ENCODE data around the gene RBM24. TPM values are rescaled to one million over a fixed set of nuclear protein-coding genes. Genes with fewer than 3 reads are reported as not detected.

RBM24 gene
- total and polyA plus RNA-seq, 10 of the 15 experiments (the other 5 are each of a cell fraction or from before 2014, with no cell fraction given), result 0.08 to 0.09 (median 0.09) TPM; not detected in 7

DNA sequence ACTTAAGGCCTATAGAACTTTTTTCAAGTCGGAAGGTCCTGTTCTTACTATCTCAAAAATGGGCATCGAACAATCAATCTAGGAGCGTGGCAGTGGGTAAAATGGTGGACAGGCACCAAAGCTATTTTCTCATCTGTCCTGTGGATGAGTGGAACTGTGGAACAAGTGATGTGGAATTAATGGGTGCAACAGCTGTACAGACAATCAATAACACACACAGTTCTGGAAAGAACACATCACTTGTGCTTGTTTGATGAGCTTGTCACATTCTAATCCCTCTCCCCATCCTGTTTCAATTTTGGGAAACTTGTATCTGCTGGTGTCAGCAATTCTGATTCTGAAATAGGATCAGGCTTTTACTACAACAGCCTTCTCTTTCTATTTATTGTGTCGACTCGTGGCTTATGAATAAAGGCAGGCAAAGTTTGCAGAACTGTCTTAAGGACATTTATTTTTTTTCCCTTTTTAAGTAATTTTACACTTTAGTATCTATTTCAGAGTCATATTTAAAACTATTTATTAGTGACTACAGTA is 11.5 kb downstream of the RBM24 start:
- Histone ChIP-seq H3K36me3 (ENCODE audit: control insufficient read depth in 2 of 2, insufficient read depth in 2 of 2, low read length in 1 of 2) (no peaks in the 10 kb centered on the region), H3K27ac (ENCODE audit: control insufficient read depth, insufficient read depth) (no peak overlapping the region), H2AFZ (ENCODE audit: control insufficient read depth, low read depth, low read length) (no peak overlapping the region), H3K79me2 (ENCODE audit: control insufficient read depth, insufficient read depth, low read length) (no peaks in the 10 kb centered on the region), H3K9me3 (replicated peaks; ENCODE audit: control insufficient read depth, insufficient read depth, low read length) (no peaks in the 10 kb centered on the region), H4K20me1 (ENCODE audit: control insufficient read depth, insufficient read depth) (no peaks in the 10 kb centered on the region), H3K4me3 (no peak overlapping the region), H3K4me1 (ENCODE audit: control insufficient read depth, insufficient read depth, low read length) (no peaks in the 10 kb centered on the region), H3K27me3 (replicated peaks in 1 of 2; ENCODE audit: control insufficient read depth in 2 of 2, insufficient read depth in 2 of 2, low read length in 1 of 2) (no peaks in the 10 kb centered on the region; a peak in 1 of 4 replicates), H3K4me2 (ENCODE audit: control insufficient read depth, insufficient read depth) (no peak overlapping the region), H3K9ac (ENCODE audit: control insufficient read depth, insufficient read depth, low read length) (no peak overlapping the region)
- in situ Hi-C loops (cut with MboI) (no loop called here), intact Hi-C loops (cut with micrococcal nuclease; ENCODE audit: unreplicated experiment) (no loop called here)
- no peak for DNase-seq (ENCODE audit: low read depth, low spot score)
- CTCF ChIA-PET, result no interaction called here
- BruUV-seq (replicated peaks), result no TSS peak
- ATAC-seq, result no peak
- POLR2A ChIA-PET, result no interaction called here
- TF ChIP-seq CHD4 (IDR thresholded peaks at IDR 0.05), result no peak
- TF ChIP-seq JUNB (IDR thresholded peaks at IDR 0.05), result no peak
- WGBS (ENCODE audit: insufficient coverage, insufficient replicate concordance, low lambda C conversion rate, missing lambda C conversion rate), result 9% methylated on average over 5 of the region's 5 CpGs
- SMC1A ChIA-PET (ENCODE audit: uncharacterized antibody, unreplicated experiment), result no interaction called here
- RAD21 ChIA-PET (ENCODE audit: unreplicated experiment), result no interaction called here
- no peak for FAIRE-seq

DNA sequence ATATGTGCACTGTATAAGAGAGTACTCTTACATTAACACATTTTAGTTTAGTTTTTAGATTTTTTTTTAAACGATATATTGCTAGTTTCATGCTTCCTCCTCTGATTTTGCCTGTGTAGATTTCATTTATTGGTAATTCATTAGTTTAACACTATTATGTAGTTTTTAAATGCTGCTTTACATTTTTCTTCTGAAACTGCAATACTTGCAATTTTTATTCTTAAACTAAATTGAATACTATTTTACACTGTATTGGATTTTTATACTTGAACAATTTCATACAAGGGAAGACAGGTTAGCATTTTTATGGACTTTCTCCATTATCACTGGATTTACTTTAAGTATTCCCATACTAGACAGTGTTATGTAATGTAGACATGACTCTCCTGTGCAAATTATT is 12.2 kb downstream of the RBM24 start:
- Histone ChIP-seq H3K27me3 (replicated peaks in 1 of 2; ENCODE audit: control insufficient read depth in 2 of 2, insufficient read depth in 2 of 2, low read length in 1 of 2) (no peaks in the 10 kb centered on the region; a peak in 1 of 4 replicates), H4K20me1 (ENCODE audit: control insufficient read depth, insufficient read depth) (no peaks in the 10 kb centered on the region), H3K4me1 (ENCODE audit: control insufficient read depth, insufficient read depth, low read length) (no peaks in the 10 kb centered on the region), H3K79me2 (ENCODE audit: control insufficient read depth, insufficient read depth, low read length) (no peaks in the 10 kb centered on the region), H3K27ac (ENCODE audit: control insufficient read depth, insufficient read depth) (no peak overlapping the region), H3K9me3 (replicated peaks; ENCODE audit: control insufficient read depth, insufficient read depth, low read length) (no peaks in the 10 kb centered on the region), H3K4me2 (ENCODE audit: control insufficient read depth, insufficient read depth) (no peak overlapping the region), H3K4me3 (no peak overlapping the region), H3K36me3 (ENCODE audit: control insufficient read depth in 2 of 2, insufficient read depth in 2 of 2, low read length in 1 of 2) (no peaks in the 10 kb centered on the region), H3K9ac (ENCODE audit: control insufficient read depth, insufficient read depth, low read length) (no peak overlapping the region), H2AFZ (ENCODE audit: control insufficient read depth, low read depth, low read length) (no peak overlapping the region)
- ChIA-PET SMC1A (ENCODE audit: uncharacterized antibody, unreplicated experiment) (no interaction called here), RAD21 (ENCODE audit: unreplicated experiment) (no interaction called here), POLR2A (no interaction called here), CTCF (no interaction called here)
- FAIRE-seq, result no peak
- ATAC-seq, result no peak
- 0% methylated on average over 1 of the region's 1 CpG for WGBS (ENCODE audit: insufficient coverage, insufficient replicate concordance, low lambda C conversion rate, missing lambda C conversion rate)
- in situ Hi-C loops (cut with MboI) (no loop called here), intact Hi-C loops (cut with micrococcal nuclease; ENCODE audit: unreplicated experiment) (no loop called here)
- TF ChIP-seq JUND (IDR thresholded peaks at IDR 0.05; ENCODE audit: low read depth, low read length) (no peak), BMI1 (IDR thresholded peaks at IDR 0.05; ENCODE audit: borderline replicate concordance) (no peak), SMAD1 (IDR thresholded peaks at IDR 0.05; ENCODE audit: low read depth, partially characterized antibody) (no peak), RCOR1 (conservative IDR thresholded peaks at IDR 0.05; ENCODE audit: low read depth, low read length) (no peak), CHD2 (IDR thresholded peaks at IDR 0.05; ENCODE audit: borderline replicate concordance, low read depth, low read length) (no peak)
- BruUV-seq (replicated peaks), result no TSS peak
- DNase-seq (ENCODE audit: low read depth, low spot score), result no peak

All from GM12878 (cell line).